NCI-H460 (cell line): ENCODE results near the gene SLC22A15. TPM values are rescaled to one million over a fixed set of nuclear protein-coding genes. Genes with fewer than 3 reads are reported as not detected.

ENCODE experiments used
- DNase-seq: peaks from one replicate; pipeline ENCODE4 v3.0.0-alpha.2; 2016; ENCODE audit warnings: low read depth; ENCODE audit errors: extremely low read depth
- total RNA-seq: library from RNA; depleted of rRNA; stranded (reverse); fragments of >200 nt; shearing (Covaris generic); gene quantifications from 2 replicates; pipeline ENCODE4 v1.2.3, GENCODE V29; 2014; rRNA removed

The SLC22A15 gene
- total RNA-seq, 1 experiment from 2014 or later: 0.42 TPM

DNA sequence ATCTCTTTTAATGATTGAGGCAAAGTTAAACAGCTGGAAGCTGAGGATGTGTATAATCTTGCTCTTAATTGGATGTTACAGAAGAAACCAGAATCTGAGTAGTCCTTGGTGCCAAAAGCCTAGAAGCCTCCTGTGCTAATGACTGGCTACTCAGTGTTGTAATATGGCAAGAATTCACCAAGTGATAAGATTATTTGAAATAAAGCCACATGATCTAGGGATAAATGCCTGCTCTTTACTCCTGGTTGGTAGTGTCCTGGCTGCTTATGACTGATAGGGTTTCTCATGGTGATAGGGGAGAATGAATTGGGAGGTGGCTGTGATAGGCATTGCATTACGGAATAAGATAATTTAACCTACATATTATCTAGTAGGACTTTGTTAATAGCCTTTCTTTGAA lies 121.3 kb downstream of the SLC22A15 start:
- DNase-seq: no peak

GRCh38 chr1:116099379-116099778 lies 123.1 kb downstream of the SLC22A15 start:
- DNase-seq: no peak

DNA sequence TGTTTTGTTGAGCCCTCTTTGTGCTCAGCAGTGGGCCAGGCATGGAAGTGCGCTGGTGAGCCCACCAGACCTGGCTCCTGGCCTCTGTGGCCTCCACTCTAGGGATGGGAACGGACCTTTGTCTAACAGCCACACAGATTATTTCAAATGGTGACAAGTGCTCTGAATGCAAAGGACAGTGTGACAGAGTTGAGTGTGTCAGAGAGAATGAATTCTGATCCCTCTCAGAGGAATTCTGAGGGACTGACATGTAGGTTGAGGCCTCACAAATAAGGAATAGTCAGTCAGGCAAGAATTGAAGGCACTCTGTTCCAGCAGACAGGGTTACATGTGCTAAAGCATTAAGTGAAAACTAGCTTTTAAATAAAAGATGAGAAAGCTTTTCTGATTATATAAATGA lies 123.6 kb downstream of the SLC22A15 start:
- no peak for DNase-seq

GRCh38 chr1:116104667-116105066 lies 128.4 kb downstream of the SLC22A15 start:
- no peak for DNase-seq

- no peak for DNase-seq
These were observed 129.7 kb downstream of the SLC22A15 start for GRCh38 chr1:116105996-116106395.

DNA sequence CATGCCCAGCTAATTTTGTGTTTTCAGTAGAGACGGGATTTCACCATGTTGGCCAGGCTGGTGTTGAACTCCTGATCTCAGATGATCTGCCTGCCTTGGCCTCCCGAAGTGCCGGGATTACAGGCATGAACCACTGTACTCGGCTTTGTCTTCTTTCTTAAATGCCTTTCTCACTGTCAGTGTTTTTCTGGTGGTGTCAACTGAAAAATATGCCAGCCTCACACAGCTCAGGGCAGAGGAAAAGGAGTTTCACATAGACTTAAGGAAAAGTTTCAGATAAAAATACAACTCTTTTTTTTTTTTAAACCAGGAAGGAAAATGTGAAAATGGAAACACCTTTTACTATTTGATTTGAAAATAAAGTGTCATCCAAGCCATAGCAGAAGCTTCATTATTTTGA lies 130.3 kb downstream of the SLC22A15 start:
- DNase-seq: no peak

- no peak for DNase-seq
These were observed 131.1 kb downstream of the SLC22A15 start for GRCh38 chr1:116107371-116107770.

- DNase-seq: no peak
These were observed 134.5 kb downstream of the SLC22A15 start, which contains the start of gene MAB21L3 for GRCh38 chr1:116110567-116111523. MAB21L3 (plus strand) TSS chr1:116111399; CDS start chr1:116112616, 1,217 bp downstream.

DNA sequence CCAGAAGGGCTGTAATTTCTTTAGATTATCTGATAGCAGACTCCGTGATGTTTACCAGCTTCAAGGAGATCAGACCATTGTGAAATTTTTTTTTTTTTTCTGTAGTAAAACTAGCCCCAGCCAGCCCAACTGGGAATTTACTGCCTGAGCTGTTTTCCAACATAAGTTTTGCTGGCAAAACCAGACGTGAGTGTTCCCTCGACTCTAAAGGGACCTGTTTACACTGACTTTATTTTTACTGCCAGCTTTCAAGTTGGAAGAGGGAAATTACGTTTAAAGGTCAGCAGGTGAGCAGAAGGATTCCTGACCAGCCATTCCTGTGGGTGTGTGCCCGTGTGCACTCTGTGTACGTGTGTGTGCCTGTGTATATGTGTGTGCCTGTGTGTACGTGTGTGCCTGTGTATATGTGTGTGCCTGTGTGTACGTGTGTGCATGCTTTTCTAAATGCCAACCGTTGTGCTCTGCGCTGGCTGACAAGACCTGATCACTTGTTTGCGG lies 135.3 kb downstream of the SLC22A15 start:
- DNase-seq: no peak

GRCh38 chr1:116112388-116113140 lies 136.3 kb downstream of the SLC22A15 start:
- DNase-seq: no peak

DNA sequence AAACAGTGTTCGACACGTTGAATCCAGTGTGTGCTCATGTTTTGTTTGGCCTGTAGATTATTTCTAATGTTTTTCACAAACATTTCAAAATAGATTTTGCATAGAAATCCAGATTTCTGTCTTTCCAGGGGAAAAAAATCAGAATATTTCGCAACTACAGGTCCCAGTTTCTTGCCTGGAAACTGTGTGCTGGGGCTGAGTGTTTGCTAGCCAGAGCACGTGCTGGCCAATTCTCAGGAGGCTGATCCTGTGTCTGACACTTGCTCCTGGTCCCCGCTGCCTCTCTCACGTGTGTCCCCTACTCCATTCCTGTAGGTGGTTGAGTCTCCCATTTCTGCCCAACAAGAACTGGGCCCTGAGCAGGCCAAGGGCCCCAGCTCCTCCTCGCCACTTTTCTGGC lies 137.3 kb downstream of the SLC22A15 start:
- DNase-seq: no peak

- peak; percentile 14 for DNase-seq
These were observed 139.4 kb downstream of the SLC22A15 start for GRCh38 chr1:116115476-116116439.

- no peak for DNase-seq
These were observed 142.2 kb downstream of the SLC22A15 start for GRCh38 chr1:116118471-116118870.

Other genes with a start within 250 kb of the SLC22A15 start
- not detected in 2 replicates for gene CASQ2, start 207.8 kb upstream of the SLC22A15 start, total RNA-seq
- 0.02 TPM in 1 of 2 replicates, not detected in the other for gene NHLH2, start 135.4 kb upstream of the SLC22A15 start, total RNA-seq
- not detected in 2 replicates for gene MAB21L3, start 134.9 kb downstream of the SLC22A15 start, total RNA-seq